D721Med (cell line): Measurements from ENCODE around the gene RHO.
"Not testable (repeated sequence)": the region's sequence is repeated elsewhere in the genome, so short reads cannot be mapped to it uniquely, and the experiment has no call there.

Experiments
- DNase-seq: peaks from one replicate; pipeline ENCODE4 v3.0.0; 2011; ENCODE audit warnings: low spot score; ENCODE audit not compliant: insufficient read length
- FAIRE-seq: peaks from 2 replicates; lab custom pipeline; 2011; peaks lifted over from hg19 to GRCh38; lab: Jason Lieb, UNC
- TF ChIP-seq, protein P1 (sequence below): IDR thresholded peaks from 2 replicates; pipeline ENCODE4 v1.5.1; 2012; ENCODE audit warnings: mild to moderate bottlenecking, control low read depth; ENCODE audit not compliant: insufficient read depth; ENCODE audit errors: missing control alignments

The RHO gene

DNA sequence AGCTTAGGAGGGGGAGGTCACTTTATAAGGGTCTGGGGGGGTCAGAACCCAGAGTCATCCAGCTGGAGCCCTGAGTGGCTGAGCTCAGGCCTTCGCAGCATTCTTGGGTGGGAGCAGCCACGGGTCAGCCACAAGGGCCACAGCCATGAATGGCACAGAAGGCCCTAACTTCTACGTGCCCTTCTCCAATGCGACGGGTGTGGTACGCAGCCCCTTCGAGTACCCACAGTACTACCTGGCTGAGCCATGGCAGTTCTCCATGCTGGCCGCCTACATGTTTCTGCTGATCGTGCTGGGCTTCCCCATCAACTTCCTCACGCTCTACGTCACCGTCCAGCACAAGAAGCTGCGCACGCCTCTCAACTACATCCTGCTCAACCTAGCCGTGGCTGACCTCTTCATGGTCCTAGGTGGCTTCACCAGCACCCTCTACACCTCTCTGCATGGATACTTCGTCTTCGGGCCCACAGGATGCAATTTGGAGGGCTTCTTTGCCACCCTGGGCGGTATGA lies at the start of gene RHO:
Gene RHO, plus strand, starts transcription at position 51 of the 512 bp plus-strand sequence. Its CDS starts 95 bp downstream, at position 146.
- DNase-seq, result no peak
- TF ChIP-seq, protein P1, sequence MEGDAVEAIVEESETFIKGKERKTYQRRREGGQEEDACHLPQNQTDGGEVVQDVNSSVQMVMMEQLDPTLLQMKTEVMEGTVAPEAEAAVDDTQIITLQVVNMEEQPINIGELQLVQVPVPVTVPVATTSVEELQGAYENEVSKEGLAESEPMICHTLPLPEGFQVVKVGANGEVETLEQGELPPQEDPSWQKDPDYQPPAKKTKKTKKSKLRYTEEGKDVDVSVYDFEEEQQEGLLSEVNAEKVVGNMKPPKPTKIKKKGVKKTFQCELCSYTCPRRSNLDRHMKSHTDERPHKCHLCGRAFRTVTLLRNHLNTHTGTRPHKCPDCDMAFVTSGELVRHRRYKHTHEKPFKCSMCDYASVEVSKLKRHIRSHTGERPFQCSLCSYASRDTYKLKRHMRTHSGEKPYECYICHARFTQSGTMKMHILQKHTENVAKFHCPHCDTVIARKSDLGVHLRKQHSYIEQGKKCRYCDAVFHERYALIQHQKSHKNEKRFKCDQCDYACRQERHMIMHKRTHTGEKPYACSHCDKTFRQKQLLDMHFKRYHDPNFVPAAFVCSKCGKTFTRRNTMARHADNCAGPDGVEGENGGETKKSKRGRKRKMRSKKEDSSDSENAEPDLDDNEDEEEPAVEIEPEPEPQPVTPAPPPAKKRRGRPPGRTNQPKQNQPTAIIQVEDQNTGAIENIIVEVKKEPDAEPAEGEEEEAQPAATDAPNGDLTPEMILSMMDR, result no peak
- FAIRE-seq, result no peak

DNA sequence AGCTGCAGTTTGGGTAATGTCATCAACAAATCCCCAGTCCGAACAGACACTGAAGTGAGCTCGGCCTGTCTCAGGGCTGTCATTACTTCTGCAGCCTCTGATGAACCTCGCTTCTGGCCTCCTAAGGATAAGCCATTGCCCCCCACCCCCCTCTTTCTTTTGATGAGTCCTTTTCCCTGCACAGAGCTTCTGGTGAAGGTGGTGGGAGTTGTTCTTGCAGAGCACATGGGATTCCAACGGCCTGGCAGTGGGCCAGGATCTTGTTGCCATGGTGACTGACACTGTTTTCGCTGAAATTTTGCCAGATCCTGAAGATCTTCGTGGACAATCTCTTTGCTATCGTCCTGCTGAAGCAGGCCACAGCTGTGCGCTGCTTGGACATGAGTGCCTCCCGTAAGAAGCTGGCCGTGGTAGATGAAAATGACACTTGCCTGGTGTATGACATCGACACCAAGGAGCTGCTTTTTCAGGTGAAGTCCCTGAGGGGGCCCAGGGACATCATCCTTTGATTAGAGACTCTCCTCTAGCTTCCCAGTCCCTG lies 47.1 kb upstream of the RHO start:
- FAIRE-seq, DNase-seq: not testable (repeated sequence)

DNA sequence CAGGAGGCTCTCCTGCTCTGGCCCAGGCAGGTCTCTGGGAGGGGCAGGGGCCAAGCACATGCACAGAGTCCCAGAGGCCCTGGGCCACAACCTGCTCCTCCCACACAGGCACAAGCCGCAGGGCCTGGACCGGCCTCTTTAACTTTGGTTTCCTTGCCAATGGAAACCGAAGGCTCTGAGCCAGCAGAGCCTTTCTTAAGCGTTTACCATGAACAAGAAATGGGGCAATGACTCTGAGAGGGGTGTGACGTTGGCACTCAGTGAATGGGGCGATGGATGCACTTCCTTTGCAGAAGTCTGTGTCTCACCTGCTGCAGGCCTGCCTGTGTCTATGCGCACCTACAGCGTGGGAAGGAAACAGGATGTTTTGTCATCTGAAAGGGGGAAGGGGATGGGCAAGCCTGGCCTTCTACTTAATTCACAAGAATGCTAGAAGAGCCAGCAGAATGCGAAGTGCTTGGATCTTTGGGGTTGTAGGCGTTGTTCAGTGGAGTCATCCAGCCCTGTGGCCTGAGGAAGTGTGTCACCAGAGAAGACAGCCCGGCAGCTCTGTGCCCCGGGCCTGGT lies 46.6 kb upstream of the RHO start:
- TF ChIP-seq, protein P1, result no peak
- no peak for FAIRE-seq
- no peak for DNase-seq

DNA sequence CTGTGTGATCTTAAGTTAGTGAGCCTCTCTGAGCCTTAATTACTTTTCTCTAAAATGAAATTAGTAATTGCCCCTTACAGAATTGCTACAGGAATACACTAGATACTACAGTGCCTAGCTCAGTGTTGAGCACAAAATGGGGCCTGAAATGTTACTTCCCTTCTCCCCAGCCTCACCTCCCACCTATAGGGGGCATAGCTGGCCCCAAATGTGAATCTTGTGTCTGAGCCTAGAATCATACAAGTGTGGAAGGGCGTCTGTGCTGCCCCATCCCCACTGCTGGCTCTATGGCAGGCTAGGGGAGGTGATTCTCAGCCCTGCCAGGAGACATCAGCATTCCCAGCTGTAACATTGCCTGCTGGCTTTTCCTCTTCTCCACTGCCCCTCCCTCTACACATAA lies 45.7 kb upstream of the RHO start:
- TF ChIP-seq, protein P1, result peak; percentile 10
- DNase-seq (no peak), FAIRE-seq (no peak)

DNA sequence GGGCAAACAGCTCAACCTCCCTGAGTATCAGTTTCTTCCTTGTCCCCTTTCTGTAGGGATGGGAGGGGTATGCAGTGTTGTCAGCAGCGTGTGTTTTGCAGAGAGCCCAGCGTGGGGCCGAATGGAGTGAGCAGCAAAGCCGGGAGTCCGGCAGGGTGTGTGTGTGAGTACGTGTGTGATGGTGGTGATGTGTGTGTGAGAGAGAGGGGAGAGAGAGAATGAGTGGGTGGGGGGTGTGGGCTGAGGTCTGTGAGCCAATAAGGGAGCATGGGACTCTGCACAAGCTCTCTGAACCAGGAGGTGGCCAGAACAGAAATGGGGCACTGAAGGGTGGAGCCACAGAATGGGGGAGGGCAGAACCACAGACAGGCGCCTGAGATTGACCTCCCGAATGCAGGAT lies 44.6 kb upstream of the RHO start:
- FAIRE-seq (no peak), DNase-seq (no peak)
- TF ChIP-seq, protein P1, result no peak

DNA sequence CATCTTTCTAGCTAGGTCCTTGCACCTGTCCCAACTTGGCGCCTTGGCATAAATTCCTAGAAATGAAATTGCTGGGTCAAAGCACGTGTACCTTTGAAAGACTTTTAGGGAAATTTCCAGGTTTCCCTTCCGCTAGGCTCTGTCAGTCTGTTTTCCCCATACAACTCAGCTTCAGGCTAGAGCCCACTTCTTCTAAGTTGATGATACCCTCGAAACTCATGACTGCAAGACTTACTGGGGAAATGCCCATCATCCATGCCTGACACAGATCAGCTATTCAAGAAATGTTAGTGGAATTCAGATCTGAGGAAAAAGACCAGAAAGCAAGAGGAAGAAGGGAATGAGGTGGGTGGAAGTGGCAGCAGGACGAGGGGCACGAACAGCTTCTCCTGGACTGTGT lies 43.3 kb upstream of the RHO start:
- DNase-seq, FAIRE-seq: not testable (repeated sequence)

DNA sequence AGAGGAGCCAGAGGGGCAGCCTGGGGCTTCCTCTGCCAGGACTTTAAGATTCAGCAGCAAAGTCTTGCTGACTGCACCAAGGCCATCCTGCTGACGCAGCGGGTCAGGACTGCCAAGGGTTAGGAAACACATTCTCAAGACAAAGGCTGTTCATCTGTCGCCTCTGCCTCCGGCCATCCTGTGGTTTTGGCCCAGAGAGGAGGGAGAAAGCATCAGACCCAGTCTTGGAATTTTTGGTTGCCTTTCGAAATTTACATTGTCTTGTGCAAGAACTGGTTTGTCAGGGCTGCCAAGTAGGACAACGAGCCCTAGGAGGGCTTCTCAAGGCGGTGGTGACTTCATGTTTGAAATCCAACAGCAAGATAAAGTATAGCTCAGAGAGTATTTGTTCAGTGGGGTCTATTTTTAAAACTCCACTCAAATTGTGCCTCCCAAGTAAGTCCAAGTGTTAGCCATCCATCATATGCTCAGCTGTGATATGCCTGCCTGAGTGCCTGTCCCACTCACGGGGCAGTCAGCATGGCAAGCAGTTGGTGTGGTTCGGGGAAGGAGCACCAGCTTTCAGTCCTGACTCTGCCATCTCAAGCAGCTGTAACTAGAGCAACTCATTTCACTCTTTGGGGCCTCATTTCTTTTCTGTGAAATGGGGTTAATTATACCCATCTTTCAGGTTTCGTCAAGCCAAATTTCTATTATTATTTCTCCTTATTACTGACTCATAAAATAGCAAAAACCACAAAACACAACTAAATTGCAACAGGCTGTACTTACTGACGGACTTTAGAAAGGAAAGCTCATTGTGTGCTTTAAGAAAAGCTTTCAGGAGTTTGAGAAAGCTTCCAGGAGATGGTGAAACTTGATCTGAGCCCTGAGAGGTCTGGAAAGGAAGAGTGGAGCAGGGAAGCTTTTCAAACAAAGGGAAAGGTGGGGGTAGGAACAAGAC lies 42.4 kb upstream of the RHO start:
- DNase-seq, result no peak
- TF ChIP-seq, protein P1, result no peak
- FAIRE-seq, result no peak

DNA sequence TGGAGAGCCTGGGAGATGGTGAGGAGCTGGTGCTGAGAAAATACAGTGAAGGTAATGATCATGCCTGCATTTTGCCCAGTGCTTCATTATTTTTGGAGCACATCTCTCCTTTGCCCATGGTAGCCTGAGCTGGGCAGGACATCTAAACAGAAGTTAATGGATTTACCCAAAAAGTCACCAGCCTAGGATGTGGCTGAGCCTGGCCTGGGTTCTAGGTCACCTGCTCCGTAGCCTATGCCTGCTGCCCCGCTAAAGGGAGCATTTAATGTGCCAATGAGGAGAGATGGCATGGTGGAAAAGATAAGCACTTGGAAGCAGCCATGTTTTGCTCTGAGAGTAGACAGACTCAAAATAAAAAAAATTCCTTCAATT lies 41.8 kb upstream of the RHO start:
- TF ChIP-seq, protein P1, result no peak
- FAIRE-seq (no peak), DNase-seq (no peak)
